ENCODE data around the gene CSNK1E.

CSNK1E gene

DNA sequence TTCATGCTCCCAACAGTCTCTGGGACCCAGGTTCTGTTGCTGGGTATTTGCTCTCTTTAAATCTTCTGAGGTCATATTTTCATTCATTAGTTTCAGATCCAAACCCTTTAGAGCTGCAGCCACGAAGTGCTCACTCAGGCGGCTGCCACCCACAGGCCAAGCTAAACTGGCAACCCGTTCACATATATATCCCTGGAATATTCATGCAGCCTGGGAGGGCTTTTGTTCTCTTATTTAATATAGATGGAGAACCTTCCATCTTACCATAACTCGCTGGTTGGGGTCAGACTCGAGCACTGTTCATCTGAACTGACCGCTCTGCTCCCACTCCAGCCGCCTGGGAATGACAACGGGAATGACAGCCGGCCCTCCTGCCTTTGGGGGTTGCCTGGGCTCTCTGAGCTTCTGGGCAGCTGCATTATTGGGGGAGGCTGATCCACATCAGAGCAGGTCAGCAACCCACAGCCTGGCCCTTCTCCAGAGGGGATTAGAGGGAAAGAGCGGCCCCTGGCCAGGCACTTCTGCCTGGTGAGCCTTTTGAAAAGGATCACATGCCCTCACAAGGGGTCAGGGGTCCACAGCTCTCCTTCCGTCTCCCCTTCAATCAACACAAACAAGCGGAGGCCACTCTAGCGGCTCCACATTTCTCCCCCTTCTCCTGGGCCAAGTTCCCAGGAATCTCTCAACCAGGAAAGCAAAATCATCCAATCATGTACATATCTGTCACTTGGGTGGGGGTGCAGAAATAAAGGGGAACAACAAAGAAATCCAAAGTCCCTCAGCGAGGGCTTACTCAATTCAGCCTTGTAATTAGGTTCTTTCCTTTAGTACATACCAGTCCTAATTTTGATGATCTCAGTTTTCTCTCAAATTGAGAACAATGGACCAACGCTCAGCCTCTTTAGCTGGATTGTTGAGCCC is 56.2 kb downstream of the CSNK1E start:
- H3K4me3 ChIP-seq (ENCODE audit: low read length) = no peak overlapping the region
- no peak for DNase-seq (ENCODE audit: low read depth, low spot score)

- no peak overlapping the region for H3K4me3 ChIP-seq (ENCODE audit: low read length)
- no peak for DNase-seq (ENCODE audit: low read depth, low spot score)
Measured at GRCh38 chr22:38259370-38259769, 57.9 kb downstream of the CSNK1E start.

DNA sequence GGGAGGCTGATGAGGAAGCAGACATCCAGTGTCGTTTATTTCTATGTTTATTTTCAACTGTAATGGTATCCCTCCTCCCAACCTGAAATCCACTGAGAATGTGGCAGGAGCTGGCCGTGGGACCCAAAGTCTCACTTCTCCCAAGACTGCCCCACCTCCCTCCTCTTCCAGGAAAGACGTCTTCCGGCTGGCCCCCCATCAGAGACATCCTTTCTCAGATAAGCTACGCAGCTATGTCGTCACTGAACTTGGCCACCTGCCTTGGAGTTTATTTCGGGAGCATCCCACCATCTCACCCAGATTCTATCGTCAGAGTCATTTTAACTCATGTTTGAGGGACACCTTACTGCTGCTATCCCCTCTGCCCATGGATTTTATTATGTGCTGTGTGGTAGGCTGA is 58.3 kb downstream of the CSNK1E start:
- DNase-seq (ENCODE audit: low read depth, low spot score) = no peak
- no peak overlapping the region for H3K4me3 ChIP-seq (ENCODE audit: low read length)

DNA sequence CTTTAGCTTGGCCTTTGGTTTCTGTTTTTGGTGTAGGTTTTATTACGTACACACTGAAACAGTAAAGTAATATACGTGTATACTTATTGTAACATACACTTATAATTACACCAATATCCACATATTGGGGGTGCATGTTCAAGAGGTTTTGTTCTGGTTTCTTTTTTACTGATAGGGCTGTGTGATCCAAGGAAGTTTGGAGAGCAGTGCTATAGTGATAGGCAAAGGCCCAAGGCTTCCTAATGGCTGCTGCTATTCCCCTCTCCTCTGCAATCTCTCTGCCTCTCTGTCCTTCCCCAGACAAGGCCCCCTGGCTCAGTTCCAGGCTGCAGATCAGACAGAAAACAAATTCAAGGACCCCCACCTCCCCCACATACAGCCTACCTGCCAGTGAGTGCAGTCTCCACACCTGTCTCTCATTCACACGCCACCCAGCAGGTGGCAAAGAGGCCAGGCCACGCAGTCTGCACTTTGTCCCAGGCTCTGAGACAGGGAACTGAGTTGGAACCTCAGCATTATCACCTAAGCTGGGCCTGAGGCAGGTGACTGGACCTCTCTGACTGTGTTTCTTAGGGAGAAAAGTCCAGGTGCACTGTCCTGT is 59.5 kb downstream of the CSNK1E start:
- DNase-seq (ENCODE audit: low read depth, low spot score) = no peak
- no peak overlapping the region for H3K4me3 ChIP-seq (ENCODE audit: low read length)

- H3K4me3 ChIP-seq (ENCODE audit: low read length) = no peak overlapping the region
Measured at GRCh38 chr22:38257181-38257580, 60.1 kb downstream of the CSNK1E start.

DNA sequence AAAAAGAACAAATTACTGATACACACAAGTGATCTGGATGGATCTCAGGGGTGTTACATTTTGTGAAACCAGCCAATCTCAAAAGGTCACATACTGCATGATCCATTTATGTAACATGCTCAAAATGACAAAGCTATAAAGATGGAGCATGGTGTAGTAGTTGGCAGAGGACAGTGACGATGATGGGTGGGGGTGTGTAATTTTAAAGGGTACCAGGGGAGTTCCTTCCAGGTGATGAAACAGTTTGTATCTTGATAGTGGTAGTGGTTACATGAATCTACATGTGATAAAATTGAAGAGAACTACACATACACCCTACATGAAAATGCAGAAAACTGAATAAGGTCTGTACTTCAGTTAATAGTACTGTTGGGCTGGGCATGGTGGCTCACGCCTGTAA is 61.5 kb downstream of the CSNK1E start:
- no peak for DNase-seq (ENCODE audit: low read depth, low spot score)

More at GRCh38 chr22:38257181-38257580, 60.1 kb downstream of the CSNK1E start:
- no peak for DNase-seq (ENCODE audit: low read depth, low spot score)

DNA sequence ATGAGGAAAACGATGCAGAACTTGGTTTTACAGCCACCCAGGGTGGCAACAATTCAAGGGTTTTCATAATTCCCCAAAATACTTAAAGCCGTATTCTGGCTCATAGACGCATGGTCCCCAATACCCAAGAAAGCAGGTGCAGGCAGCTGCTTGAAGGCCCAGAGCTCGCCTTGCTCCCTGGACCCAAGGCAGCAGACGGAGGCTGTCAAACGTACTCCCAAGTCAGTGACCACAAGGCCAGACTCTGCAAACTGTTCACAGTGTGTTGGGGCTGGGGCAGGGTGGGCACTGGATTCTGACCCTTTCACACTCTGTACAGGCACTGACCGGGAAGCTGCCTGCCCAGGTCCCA is 65.9 kb downstream of the CSNK1E start:
- DNase-seq (ENCODE audit: low read depth, low spot score) = no peak
- H3K4me3 ChIP-seq (ENCODE audit: low read length) = no peak overlapping the region

More for the DNA sequence above, 61.5 kb downstream of the CSNK1E start:
- H3K4me3 ChIP-seq (ENCODE audit: low read length) = no peak overlapping the region

DNA sequence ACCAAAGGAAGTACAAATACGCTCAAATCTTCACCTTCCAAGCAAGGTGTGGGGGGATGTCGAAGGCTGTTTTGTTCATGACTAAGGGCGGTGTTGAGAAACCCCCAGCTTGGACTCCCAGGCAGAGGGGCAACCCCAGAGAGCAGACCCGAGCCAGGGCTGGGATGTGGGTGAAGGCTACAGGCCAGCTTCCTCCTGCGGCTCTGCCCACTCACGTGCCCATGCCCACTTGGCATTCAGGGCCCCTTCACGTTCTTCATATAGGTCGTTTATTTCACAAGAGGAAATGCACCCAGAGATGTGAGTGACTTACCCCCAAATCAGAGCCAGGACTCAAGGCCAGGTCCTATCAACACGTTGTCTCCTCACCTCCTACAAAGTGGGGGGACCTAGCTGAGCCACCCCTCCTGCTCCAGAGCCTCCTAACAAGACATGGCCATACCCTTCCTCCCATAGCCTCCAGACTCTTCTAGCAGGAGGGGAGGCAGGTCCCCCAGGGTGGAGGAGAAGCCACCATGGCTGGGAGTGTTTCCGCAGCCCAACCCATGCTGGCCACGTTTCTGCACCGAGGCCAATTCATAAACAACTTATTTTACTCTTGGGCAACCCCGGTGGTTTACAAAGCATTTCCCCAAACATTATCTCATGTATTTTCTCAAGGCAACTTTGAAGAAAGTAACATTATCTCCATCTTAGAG is 66.4 kb downstream of the CSNK1E start:
- H3K4me3 ChIP-seq (ENCODE audit: low read length) = no peak overlapping the region
- DNase-seq (ENCODE audit: low read depth, low spot score) = no peak

DNA sequence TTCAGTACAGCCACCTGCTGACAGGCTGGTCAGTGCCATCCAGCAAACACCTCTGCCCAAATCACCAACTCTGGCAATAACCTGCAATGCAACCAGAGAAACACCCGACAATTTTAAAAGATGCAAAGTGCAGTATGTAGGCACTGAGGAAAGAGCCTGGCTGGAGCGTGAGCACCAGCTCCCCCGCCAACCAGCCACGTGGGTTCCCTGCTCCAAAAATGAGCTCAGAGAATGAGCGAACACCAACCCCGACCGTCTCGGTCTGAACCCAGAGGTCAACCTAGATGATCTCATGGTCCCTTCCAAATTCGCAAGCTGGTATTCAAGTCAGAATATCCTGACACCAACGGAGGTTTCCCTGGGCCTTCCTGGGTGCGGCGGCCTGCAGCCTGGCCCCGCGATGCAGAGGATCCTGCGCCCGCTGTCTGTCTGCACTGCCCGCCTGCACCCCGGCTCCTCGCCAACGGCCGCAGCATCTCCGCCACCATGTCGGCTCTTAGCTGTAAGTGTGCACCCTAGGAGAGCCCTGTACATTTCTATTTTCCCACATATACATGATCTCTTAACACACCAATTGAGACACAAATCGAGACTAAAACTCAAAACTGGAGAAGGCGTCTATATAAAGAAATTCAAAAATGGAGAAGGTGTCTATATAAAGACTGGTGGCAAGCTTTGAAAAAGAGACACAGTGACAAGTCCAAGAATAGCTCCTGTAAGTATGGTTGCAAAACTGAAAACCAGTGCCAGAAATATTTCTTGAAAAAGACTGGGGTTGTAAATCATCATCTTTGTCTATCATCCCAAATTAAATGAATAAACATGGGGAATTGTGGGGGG is 67.2 kb downstream of the CSNK1E start:
- DNase-seq (ENCODE audit: low read depth, low spot score) = no peak
- no peak overlapping the region for H3K4me3 ChIP-seq (ENCODE audit: low read length)

DNA sequence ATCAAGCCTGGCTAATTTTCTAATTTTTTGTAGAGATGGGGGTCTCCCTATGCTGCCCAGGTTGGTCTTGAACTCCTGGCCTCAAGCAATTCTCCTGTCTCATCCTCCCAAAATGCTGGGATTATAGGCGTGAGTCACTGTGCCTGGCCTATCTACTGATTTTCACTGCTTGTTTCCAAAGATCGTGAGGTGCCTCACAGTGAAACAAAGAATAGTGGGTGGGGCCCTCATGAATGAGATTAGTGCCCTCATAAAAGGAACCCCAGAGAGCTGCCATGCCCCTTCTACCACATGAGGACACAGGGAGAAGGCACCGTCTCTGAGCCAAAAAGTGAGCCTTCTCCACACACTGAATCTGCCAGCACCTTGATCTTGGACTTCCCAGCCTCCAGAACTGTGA is 67.9 kb downstream of the CSNK1E start:
- H3K4me3 ChIP-seq (ENCODE audit: low read length) = no peak overlapping the region
- no peak for DNase-seq (ENCODE audit: low read depth, low spot score)

DNA sequence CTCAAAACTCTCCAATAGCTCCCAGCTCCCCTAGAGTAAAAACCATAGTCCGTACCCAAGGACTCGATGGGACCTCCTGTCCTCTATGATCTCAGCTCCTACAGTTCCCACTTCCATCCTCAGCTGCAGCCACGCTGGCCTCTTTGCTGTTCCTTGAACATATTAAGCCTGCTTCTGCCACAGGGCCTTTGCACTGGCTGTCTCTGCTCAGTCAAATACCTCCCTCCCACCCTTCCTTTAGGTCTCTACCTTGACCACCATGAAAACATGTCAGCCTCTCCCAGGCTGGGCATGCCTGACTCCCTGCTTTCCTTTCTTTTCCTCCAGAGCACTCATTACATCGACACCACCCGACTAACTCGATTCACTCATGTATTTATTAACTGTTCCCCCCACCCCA is 69.0 kb downstream of the CSNK1E start:
- no peak overlapping the region for H3K4me3 ChIP-seq (ENCODE audit: low read length)
- no peak for DNase-seq (ENCODE audit: low read depth, low spot score)

GRCh38 chr22:38247713-38248112 is 69.5 kb downstream of the CSNK1E start:
- H3K4me3 ChIP-seq (ENCODE audit: low read length) = no peak overlapping the region
- no peak for DNase-seq (ENCODE audit: low read depth, low spot score)

DNA sequence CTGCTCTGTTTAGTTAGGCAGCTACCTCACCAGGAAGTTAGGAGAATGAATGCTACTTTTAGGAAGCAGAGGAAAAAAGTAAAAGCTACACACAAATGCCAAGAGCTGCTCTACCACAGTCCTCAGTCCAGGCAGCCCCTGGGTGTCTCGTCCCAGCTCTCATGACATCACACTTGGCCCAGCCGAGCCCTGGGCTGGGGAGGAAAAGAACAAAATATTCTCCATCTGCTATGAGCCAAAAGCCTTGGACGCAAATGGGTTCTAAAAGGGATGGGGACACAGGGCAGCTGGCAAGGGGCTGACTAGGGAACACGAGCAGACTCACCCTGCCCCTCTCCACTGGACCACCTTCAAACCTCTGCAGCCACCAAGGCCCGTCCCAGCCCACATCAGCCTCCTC is 70.5 kb downstream of the CSNK1E start:
- no peak for DNase-seq (ENCODE audit: low read depth, low spot score)
- no peak overlapping the region for H3K4me3 ChIP-seq (ENCODE audit: low read length)

GRCh38 chr22:38246046-38246658 is 71.1 kb downstream of the CSNK1E start:
- no peak for DNase-seq (ENCODE audit: low read depth, low spot score)
- no peak overlapping the region for H3K4me3 ChIP-seq (ENCODE audit: low read length)

DNA sequence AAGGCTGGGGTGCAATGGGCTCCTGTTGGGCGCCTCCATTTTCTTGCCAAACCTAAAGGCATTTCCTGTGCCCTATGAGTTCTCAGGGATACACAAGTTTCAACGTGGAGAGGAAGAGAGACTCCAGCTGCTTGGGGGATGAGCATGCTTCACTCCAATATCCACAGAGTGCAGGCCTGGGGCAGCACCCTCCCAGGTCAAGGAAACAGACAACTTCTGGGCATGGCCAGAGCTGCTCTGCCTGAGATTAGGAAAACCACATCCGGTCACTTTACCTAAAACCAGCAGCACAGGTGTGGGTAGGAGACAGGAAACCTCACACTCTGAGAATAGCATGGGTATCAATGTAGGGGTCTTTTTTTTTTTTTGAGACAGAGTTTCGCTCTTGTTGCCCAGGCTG is 73.1 kb downstream of the CSNK1E start:
- no peak overlapping the region for H3K4me3 ChIP-seq (ENCODE audit: low read length)
- no peak for DNase-seq (ENCODE audit: low read depth, low spot score)

GRCh38 chr22:38243007-38243765 is 74.0 kb downstream of the CSNK1E start:
- DNase-seq (ENCODE audit: low read depth, low spot score) = no peak

GRCh38 chr22:38240734-38241252 is 76.4 kb downstream of the CSNK1E start:
- DNase-seq (ENCODE audit: low read depth, low spot score) = no peak
- H3K4me3 ChIP-seq (ENCODE audit: low read length) = no peak overlapping the region

More at GRCh38 chr22:38243007-38243765, 74.0 kb downstream of the CSNK1E start:
- no peak overlapping the region for H3K4me3 ChIP-seq (ENCODE audit: low read length)

All from Jurkat, Clone E6-1 (cell line).